SU-DHL-6 (cell line): ENCODE data around the gene BCL2.

Source experiments
- EZH2phosphoT487 ChIP-seq: fragments of 200-600 bp; sonication (generic), shearing (Covaris generic); conservative IDR thresholded peaks from 2 replicates; pipeline ENCODE4 v1.6.1; 2018; ENCODE audit warnings: mild to moderate bottlenecking, antibody characterized with exemption, low read length, moderate library complexity, mixed read lengths
- TF ChIP-seq, protein P1 (sequence below): fragments of 200-600 bp; sonication (generic); IDR thresholded peaks from one replicate; pipeline ENCODE4 v1.5.1; 2017; ENCODE audit warnings: antibody characterized with exemption, mild to moderate bottlenecking, low read length, moderate library complexity; ENCODE audit not compliant: insufficient read depth, poor library complexity, severe bottlenecking

DNA sequence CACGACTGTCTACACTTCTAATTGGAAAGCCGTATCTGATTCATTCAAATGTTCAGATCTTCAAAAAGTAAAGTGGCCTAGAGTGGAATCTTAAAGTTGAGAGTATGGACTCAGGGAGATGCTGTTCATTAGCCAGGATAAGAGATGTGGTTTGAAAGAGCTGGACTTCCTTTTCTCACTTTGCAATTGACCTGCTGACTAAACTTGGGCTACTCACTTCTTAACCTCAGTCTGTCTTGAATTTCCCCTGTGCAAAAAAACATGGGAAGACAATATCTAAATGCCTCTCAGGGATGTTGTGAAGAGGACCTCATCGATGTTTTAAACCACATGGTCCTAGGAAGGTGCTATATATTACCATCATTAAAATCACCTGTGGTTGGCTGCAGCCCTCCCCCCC is 64.1 kb downstream of the BCL2 start:
- no peak for TF ChIP-seq EZH2phosphoT487
- TF ChIP-seq, protein P1, sequence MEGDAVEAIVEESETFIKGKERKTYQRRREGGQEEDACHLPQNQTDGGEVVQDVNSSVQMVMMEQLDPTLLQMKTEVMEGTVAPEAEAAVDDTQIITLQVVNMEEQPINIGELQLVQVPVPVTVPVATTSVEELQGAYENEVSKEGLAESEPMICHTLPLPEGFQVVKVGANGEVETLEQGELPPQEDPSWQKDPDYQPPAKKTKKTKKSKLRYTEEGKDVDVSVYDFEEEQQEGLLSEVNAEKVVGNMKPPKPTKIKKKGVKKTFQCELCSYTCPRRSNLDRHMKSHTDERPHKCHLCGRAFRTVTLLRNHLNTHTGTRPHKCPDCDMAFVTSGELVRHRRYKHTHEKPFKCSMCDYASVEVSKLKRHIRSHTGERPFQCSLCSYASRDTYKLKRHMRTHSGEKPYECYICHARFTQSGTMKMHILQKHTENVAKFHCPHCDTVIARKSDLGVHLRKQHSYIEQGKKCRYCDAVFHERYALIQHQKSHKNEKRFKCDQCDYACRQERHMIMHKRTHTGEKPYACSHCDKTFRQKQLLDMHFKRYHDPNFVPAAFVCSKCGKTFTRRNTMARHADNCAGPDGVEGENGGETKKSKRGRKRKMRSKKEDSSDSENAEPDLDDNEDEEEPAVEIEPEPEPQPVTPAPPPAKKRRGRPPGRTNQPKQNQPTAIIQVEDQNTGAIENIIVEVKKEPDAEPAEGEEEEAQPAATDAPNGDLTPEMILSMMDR = no peak
